Measurements from ENCODE around the gene CKAP2.
A peak's percentile ranks its signal among the peaks of the same experiment; 100 is the strongest.
"Not testable (repeated sequence)": the region's sequence is repeated elsewhere in the genome, so short reads cannot be mapped to it uniquely, and the experiment has no call there.

The CKAP2 gene

DNA sequence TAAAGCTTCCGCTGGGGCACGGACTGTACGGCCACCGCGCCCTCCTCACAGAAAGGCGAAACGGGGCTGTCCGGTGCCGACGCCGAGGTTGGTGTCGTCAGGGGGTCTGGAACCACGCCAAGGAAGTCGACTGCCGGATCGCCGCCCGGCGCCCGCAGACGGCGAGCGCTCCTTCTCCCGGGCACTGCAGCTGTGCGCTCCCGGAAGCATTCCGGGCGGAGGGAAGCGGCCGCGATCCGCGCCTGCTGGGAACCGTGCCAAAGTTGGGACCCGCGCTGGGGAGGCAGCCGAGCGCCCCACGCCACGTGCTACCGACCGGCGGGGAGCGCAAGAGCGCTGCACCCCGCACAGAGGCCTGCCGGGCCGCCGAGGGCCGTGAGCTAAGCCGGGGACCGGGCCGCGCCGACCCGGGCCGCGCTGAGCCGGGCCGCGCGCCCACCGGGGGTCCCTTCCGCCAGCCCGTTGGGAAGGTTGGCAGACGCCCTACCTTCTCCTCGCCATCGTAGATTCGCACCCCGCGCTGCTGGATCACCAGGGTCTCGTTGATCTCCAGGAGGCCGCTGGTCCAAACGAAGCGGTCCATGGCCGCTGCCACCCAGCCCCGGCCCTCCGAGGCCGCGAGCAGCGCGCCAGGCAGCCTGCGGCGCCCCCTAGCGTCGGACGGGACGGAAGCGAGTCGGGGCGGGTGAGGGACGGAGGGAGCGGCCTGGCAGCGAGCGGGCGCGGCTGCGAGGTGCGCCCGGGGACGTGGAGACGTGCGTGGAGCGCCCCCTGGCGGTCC, 5.1 kb upstream of the CKAP2 start, which contains the start of gene VPS36:
TSS of gene VPS36 (minus strand) at position 623 of the 781 bp plus-strand sequence. CDS start at position 583, 40 bp downstream.
- peak; percentile 99 for DNase-seq

DNA sequence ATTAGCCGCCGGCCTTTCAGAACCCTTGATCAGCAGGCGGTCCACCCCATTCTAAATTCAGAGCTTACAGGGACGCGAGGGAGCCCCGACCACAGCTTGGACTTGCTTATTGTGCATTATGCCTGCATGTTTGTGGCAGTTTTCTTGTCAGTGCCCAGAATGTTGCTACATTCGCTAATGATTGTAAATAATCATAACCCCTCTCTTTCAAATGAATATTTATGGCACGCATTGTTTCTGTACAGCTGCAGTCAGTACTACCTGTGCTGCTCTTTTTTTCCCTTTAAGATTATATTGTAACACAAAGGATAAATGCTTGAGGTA, 4.5 kb upstream of the CKAP2 start:
- no peak for DNase-seq

DNA sequence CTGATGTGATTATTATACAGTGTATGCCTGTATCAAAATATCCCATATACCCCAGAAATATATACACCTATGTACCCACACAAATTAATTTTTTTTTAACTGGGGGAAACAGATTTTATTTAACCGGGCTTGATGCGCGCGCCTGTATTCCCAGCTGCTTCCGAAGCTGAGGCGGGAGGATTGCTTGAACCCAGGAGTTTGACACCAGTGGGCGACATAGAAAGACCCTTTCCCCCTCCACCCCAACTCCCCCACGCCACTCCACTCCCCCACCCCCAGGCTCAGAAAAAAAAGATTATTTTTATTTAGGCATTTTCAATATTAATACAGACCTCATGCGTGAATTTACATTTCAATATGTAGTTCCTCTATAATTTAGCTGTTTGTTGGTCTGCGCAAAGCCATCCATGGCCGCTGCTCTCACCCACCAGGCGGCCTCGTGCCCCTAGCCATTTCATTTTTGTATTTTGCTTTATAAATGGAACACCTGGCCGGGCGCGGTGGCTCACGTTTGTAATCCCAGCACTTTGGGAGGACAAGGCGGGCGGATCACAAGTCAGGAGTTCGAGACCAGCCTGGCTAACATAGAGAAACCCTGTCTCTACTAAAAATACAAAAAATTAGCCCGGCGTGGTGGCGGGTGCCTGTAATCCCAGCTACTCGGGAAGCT, 4.0 kb upstream of the CKAP2 start:
- DNase-seq: no peak

DNA sequence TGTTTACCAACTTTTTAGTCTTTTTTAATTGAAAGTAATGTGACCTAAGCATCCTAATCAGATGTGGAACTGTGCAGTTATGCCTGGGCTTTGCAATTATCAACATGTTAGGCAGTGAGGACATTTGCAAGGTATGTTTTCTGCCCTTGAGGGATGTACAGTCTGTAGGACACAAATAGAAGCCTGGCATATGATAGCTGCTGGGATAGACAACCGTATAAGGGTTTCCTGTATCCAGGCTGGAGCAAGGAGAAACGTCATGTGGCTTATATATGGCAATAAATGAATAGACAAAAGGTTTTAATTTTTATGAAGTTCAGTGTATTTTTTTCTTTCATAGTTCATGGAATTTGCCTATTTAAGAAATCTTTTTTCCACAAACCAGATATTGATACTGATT, 2.8 kb upstream of the CKAP2 start:
- no peak for DNase-seq

DNA sequence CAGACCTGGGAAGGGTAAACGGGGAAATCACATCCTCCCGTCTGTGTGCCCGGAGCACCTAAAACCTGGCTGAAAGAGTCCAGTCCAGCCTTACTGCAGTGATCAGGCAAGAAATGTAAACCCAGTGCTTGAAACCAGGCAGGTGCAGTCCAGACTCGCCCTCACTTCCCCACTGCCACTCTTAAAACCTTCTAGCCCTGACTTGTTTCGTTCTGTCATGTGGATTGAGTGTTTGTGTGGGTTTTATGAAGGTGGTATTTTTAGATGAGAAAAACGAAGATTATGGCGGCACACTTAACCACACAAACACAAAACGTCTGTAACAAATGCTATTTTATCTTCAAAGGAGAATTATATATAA, 839 bp upstream of the CKAP2 start:
- DNase-seq: peak; percentile 41

- peak; percentile 99 for DNase-seq
Observed at GRCh38 chr13:52455677-52456041, 381 bp downstream of the CKAP2 start.

DNA sequence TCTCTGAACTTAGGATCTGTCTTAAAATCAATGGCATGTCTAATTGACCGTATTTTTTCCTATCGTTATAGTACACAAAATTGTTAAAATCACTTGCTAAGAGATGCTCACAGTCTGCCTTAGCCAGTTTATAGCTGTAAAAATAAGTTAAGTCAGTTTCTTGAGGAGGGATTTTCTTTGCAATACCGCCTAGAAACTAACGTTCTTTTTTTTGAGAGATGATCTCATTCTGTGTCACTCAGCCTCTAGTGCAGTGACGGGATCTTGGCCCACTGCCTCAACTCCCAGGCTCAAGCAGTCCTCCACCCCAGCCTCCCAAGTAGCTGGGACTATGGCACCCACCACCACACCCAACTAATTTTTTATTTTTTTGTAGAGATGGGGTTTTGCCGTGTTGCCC, 4.4 kb downstream of the CKAP2 start:
- DNase-seq: no peak

DNA sequence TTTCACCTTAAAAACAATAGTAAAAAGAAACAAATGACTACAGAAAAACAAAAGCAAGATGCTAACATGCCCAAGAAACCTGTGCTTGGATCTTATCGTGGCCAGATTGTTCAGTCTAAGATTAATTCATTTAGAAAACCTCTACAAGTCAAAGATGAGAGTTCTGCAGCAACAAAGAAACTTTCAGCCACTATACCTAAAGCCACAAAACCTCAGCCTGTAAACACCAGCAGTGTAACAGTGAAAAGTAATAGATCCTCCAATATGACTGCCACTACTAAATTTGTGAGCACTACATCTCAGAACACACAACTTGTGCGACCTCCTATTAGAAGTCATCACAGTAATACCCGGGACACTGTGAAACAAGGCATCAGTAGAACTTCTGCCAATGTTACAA, 6.0 kb downstream of the CKAP2 start:
- no peak for DNase-seq

DNA sequence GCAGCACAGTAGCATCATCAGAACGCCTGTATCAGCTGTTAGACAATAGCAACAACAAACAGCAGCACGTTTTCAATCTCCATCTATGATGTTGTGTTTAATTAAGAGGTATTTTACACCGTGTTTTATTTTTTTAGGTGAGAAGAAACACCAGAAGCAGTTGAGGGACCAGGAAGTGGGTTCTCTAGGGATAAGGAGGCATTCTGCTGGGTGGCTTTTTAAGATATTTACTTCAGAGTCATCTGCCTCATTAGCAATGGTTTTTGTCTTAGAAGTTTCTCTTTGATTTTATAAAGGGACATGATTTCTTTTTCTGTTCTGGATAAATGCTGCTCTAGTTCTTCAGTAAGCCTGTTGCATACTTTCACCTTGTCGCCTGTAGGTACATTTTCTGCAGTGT, 8.2 kb downstream of the CKAP2 start:
- no peak for DNase-seq

DNA sequence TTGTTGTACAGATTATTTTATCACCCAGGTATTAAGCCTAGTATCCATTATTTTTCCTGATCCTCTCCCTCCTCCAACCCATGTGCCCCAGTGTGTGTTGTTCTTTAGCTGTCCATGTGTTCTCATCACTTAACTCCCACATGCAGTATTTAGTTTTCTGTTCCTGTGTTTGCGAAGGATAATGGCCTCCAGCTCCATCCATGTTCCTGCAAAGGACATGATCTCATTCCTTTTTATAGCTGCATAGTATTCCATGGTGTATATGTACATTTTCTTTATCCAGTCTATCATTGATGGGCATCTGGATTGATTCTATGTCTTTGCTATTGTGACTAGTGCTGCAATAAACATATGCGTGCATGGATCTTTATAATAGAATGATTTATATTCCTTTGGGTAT, 13.2 kb downstream of the CKAP2 start:
- DNase-seq: not testable (repeated sequence)

DNA sequence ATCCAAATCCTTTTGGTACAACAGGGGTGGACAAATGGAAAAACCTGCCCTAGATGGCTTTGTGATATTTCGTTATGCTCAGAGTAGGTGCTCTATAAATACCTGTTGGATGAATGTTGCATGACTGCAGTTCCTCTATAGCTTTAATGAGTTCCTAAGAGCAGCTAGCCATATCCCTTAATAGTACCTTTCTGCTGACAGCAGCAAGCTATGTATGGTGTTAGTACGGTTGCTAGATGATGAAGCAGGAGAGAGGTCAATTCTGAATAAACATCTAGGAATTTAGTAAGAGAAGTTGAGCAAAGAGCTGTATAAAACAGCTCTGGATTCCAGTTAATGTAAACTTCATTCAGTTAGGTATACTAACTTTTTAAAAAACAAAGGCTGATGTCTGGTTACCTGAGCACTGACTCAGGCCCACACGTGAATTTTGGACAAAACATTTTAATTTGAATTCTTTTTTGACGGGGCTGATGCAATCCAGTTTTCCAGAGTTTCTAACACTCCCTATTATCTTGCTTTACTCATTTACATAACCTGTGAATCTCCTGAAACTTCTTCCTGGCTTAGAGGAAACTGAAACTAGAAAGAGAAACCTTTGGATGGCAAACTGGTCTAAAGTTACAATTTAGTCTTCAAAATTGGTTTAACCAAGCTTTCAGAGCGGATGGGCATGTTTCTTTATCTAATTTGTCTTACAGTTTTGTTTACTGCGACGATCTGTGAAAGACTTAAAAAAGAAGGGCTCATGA, 25.6 kb downstream of the CKAP2 start:
- DNase-seq: not testable (repeated sequence)

- not testable (repeated sequence) for DNase-seq
Observed at GRCh38 chr13:52487078-52487477, 31.8 kb downstream of the CKAP2 start.

DNA sequence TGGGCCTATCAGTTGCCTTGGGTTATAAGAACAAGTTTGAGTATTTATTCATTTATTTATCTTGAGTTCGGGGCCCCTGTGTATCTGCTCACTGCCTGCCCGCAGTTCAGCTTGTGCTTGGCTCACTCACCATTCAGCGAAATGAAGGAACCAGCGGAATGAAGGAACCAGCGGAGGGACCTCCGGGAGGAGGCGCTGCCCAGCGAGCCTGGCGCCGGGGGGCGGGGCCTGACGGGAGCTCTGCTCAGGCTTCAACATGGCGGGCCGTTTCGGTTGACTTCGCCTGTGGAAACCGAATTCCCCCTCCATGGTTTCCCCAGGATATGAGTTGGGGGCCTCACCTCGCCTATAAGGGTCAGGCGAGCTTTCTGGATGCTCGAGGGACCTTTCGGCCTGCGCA, 33.5 kb downstream of the CKAP2 start:
- not testable (repeated sequence) for DNase-seq

GRCh38 chr13:52491015-52491414, 35.7 kb downstream of the CKAP2 start:
- not testable (repeated sequence) for DNase-seq

DNA sequence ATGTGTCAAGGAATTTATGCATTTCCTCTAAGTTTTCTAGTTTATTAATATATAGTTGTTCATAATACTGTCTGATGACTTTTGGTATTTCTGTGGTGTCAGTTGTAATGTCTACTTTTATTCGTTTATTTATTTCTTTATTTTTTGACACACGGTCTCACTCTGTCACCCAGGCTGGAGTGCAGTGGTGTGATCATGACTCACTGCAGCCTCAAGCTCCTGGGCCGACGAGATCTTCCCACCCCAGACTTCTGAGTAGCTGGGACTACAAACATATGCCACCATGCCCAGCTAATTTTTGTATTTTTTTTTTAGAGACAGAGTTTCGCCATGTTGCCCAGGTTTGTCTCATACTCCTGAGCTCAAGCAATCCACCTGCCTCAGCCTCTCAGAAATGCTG, 39.0 kb downstream of the CKAP2 start:
- DNase-seq: not testable (repeated sequence)

DNA sequence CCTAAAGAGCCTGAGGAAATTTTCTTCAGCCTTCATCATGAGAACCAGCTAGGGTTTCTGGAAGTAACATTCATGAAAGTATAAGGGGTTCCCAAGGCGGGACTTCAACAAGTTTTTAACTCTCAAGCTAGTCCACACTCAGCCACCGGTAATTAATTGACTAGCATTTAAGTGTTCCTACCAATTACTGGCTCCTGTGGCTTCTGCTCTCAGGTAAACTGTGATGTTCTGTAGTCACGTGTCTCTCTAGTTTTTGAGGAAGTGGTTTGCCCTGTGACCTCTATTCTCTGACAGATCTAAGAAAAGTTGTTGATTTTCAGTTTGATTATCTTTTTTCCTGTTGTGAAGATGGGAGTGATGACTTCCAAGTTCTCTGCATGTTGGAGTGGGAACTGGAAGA, 42.7 kb downstream of the CKAP2 start:
- DNase-seq: not testable (repeated sequence)

- DNase-seq: not testable (repeated sequence)
Observed at GRCh38 chr13:52502277-52502676, 47.0 kb downstream of the CKAP2 start.

DNA sequence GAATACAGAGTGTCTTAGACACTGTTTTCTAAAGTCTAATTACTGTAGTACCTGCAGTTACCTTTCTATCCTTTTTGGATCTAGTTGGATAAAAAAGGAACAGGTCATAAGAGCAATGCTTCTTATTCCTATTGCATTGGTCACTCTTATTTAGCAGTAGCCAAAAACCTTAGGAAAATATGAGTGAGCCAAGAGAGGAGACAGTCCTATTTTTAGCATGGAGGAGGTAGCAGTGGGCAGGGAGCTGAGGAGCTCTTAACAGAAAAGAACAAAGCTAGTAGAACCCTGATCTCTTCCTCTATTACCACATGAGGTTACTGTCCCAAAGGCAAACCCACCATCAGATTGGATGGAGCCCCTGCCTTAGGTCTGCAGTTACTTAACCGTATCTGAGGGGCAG, 50.6 kb downstream of the CKAP2 start:
- not testable (repeated sequence) for DNase-seq

GRCh38 chr13:52509532-52509931, 54.3 kb downstream of the CKAP2 start:
- not testable (repeated sequence) for DNase-seq

DNA sequence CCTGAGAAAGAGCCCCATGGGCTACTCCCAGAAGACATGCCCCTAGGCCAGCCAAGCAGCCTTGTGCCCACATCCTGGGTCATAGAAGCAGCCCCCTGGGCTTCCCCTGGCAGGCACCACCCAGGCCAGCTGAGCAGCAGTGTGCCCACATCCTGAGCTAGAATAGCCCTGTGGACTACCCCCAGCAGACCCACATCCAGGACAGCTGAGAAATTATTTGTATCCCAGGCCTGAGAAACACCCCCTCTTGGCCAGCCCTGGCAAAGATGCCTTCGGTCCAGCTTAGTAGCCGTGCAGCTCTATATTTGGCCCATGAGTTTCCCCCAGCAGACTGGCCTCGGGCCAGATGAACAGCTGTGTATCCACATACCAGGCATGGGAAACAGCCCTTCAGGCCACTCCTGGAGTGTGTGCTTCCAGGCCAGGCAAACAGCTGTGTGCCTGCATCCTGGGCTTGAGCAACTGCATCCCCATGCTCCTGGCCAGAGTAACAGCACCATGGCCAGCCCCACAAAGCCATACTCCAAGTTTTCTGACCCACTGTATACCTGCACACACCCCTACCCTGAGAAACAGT, 55.0 kb downstream of the CKAP2 start:
- not testable (repeated sequence) for DNase-seq

GRCh38 chr13:52511598-52511997, 56.3 kb downstream of the CKAP2 start:
- not testable (repeated sequence) for DNase-seq

GRCh38 chr13:52513957-52514596, 58.8 kb downstream of the CKAP2 start:
- DNase-seq: not testable (repeated sequence)
